Activated T-helper 1 cell treated with Interleukin-2 at 50 U/mL for 16 hours (primary cell): ENCODE results near the gene MMP21.

Experiments
- DNase-seq: peaks from one replicate; pipeline ENCODE4 v3.0.0-alpha.2; 2020; ENCODE audit warnings: low read depth

Gene MMP21

DNA sequence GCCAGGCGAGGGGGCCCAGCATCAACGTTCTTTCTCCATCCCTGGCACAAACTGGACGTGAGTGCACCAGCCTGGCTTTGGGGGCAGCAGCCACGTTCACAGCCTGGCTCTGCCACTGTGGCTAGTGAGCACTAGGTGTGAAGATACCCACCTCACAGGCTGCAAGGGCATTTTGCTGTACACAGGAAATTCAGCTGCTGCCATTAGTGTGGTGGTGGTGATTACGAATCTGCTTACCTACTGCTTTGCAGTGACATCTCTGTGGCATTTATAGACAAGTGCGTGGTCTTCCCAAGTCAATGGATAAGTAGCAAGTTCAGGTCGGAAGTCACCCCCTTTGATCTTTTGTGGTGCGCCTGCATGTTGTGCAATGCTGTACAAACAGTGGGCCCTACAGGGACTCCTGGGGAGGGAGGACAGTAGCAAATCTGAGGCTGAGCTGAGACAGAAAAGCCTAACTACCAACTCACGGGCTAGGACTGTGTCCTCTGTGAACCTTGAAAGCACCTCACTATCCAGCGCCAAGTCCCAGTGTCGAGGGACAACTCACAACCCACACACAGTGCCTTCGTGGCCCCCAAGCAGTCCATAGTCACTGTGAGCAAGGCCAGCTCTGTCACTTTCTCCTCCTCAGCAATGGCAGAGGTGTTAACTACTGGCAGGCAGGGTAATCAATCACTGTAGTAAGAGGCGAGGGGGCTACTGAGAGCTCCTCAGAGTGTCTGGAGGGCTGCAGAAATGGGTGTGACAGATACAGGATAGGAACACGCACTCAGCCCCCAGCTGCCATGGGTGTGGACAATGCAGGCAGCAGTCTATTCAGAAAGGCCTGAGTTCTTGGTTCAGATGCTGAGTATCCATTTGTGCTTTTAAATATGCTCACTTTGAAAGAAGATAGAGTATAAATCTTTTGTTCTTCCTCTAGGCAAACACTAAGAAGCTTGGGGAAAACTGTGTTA lies 17.0 kb upstream of the MMP21 start:
- DNase-seq, result no peak

DNA sequence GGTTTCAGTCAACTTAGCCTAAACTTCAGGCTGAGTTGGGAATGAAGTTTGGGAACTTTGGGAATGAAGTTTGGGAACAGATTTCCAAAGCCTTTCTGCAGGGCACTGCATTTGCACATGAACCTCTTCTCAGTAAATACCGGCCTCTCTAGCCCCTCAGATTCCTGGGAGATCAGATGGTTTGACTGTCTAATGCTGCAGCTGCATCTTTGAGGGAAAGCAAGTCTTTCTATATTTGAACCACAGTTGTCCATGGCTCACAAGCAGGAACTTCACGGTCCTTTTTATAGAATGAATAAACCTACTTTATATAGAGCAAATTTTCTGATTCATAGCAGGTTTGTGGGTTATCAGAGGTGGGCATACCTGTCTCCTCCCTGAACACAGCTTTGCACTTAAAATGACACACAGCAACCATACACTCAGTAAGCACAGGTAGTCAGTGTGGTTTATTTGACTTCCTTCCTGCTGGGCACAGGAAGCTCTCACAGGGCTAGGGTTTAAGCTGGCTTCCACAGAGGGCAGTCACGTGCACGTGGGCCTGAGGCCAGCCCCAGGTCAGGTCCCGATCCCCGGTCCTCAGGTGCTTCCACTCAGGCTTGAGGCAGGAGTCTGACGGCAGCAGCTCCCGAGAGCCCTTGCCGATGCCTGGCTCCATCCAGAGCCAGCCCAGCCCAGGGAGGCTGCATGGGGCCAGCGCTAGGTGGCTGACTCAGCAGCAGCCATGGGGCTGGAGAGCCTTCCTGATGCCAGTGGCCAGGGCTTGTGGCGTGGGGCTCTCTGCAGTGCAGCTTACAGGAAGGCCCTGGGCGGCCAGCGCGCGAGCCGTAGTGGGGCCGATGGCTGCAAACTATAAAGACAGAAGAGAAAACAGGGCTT lies 12.8 kb upstream of the MMP21 start:
- no peak for DNase-seq

DNA sequence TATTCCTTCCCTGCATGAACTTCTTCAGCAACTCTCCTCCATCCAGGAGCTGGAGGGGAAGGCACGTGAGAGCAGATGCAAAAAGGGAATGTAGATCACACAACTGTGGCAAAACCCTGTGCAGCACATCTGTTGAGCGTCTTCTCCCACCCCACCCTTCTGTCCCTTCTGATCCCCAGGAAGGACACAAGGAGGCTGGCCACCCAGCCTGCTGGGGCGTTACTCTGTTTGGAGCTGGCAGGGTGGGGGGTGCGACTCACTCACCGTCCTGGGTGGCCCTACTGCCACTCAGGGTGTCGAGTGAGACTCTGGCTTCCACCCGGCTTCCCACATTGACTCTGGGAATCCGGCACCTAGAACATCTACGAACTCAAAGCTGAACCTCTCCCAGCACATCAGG lies 10.2 kb upstream of the MMP21 start:
- no peak for DNase-seq

DNA sequence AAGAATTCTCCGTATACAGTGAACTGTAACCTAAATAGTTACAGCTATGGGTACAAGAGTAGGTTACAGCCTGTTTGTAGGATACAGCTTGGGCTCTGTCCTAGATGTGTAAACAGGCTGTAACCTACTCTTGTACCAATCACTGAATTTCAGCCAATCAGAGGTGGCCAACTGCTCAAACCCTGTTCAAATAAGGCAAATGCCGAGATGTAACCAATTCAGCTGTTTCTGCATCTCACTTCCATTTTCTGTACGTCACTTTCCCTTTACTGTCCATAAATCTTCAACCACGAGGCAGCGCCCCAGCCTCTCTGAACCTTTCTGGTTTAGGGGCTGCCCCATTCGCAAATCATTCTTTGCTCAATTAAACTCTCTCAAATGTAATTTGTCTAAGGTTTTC lies 8.3 kb upstream of the MMP21 start:
- DNase-seq, result no peak

DNA sequence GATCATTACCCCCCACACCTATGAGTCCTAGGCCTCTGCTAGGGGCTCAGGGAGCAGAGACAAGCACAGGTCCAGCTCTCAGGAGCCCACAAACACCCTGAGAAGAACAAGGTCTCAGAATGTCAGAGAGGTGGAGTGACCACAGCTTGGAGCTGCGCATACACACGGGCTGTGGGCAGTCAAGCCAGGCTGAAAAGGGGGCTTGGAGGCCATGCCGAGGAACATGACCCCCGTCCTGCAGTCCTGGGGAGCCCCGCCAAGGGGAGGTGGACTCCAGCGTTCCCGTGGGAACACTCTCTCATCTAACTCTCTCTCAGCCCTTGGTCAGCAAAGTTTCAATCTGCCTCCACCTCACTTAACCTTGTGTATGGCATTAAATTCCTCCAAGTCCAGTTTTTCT lies 7.8 kb upstream of the MMP21 start:
- DNase-seq, result no peak

DNA sequence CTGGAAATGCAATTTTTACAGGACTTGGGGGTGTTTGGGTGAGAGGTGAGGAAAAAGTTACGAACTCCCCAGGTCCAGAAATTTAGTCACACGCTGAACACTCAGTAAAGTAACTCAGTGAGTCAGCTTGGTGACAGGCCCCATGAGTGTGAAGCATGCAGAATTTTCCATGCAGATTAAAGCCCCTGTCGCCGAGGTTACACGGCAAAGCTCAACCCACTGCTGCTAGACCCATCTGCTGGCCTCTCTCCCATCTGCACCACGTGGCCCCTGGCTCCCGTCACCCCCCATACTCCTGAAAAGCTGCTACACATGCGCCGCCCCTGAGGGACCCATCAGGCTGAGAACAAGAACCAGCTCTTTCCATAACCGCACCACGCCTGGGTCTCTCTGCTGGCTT lies 7.0 kb upstream of the MMP21 start:
- no peak for DNase-seq

DNA sequence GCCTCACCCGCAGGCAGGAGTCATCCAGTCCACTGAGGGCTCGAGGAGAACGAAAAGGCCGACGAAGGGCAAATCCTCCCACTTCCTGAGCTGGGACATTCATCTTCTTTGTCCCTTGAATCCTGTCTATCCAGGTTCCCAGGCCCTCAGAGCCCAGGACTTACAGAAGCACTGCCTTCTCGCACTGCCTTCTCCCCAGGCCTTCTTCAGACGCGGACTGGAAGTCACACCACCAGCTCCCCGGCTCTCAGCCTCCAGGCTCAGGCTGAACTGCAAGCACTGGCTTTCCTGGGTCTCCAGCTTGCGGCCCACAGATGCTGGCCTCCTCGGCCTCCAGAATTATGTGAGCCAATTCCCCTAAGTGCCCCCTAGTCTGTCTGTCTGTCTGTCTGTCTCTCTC lies 6.4 kb upstream of the MMP21 start:
- no peak for DNase-seq

DNA sequence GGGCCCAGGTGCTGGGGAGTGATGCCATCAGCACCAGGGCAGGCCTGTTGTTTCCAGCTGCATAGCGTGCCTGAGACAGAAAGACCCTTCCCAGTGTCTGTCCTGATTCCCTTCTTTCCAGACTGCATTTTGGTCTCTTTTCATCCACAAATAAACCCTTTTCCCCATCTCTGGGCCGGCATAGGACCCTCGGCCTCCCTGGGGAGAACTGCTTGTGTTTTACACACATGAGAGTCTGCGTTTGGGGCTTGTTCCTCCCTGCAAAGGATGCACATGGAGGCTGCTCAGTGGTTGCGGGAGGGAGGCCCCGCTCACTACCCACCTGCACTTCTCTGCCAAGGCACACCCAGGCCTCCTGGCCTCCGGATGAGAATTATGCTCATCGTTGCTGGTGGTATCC lies 5.8 kb upstream of the MMP21 start:
- no peak for DNase-seq

DNA sequence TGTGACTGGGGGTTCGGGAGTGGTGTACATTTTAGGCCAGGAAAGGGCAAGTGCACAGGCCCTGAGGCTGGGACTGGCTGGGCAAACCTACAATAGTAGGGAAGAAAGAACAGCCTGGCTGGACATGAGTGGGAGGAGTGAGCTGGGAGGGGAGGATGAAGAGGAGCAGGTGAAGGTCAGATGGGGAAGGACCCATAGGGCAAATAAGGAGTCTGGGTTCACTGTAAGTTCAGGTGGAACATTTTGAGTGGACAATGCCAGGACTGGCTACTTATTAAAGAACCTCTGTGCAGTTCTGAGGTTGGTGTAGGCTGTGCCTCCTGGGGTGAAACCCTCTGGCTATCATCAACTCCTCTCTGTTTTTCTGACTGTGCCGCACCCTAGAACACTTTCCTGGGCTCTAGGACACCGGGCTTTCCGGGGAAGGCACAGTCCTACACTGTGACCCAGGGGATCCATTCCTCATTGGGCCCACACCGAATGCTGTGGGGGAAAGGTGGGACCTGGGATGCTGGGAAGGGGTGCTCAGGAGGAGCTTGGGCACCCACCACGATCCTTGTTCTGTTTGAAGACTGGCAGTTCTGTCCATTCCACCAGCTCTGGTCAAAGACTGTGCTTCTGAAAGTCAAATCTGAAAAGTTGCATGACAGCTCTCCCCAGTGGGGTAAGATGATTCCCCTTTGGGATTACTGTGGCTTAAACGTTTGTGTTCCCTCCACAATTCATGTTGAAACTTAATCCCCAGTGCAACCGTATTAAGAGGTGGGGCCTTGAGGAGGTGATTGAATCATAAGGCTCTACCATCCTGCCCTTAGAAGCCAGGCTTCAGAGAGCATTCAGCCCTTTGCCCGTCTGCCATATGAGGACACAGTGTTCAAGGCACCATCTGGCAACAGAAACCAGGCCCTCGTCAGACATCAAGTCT lies 4.0 kb upstream of the MMP21 start:
- no peak for DNase-seq

DNA sequence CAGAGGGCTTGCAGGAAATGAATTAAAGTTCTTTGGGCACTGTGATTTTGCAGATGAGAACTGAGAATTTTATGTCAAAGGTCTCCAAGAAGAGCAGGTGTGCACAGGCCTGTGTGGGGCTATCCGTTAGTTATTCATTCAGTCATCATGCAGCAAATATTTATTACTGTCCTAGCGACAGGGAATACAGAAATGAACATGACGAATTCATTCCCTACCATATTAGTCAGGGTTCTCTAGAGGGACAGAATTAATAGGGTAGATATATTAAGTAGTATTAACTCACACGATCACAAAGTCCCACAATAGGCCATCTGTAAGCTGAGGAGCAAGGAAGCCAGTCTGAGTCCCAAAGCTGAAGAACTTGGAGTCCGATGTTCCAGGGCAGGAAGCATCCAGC lies 2.9 kb upstream of the MMP21 start:
- no peak for DNase-seq

DNA sequence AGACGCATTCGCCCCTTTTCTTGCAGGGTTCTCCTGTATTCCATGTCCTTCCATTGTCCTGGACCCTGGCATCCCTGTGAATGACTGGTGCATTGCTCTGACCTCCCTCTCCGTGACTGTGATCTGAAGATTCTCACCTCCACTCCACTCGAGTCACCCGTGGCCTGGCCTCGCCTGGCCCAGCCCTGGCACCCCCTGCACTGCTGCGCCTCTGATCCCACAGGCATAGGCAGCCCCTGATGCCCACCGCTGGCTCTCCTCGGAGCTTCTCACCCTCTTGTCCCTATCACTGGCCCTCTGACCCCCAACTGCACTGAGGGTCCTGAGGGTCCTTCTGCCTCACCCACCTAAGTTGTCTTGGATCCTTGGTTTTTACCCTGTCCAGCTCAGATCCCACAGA lies 2.2 kb upstream of the MMP21 start:
- no peak for DNase-seq

DNA sequence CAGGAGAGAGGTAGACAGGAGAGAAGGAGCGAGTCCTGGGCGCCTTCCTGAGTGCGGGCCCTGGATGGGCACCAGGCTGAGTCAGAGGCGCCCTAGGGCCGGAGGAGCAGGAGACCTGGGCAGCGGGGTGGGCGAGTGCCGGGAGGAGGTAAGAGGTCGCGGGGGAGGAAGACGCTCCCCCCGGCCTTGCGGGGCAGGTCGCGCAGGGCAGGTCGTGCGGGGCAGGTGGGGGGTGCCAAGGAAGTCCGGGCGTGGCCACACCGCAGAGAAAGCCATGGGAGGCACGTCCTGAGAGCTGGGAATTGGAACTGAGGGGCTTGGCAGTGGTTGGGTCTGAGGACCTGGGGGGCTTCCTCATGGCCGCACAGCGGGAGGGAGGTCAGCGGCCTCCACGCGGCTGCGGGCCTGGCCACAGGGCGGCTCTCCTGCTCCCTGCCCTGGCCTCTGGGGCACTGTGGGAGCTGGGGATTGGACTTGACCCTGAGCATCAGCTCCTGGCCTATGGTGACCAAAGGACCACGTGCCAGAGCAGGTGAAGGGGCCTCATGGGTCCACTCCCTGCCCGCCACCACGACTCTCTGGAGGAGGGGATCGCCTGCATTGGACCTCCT lies 935 bp downstream of the MMP21 start:
- no peak for DNase-seq

DNA sequence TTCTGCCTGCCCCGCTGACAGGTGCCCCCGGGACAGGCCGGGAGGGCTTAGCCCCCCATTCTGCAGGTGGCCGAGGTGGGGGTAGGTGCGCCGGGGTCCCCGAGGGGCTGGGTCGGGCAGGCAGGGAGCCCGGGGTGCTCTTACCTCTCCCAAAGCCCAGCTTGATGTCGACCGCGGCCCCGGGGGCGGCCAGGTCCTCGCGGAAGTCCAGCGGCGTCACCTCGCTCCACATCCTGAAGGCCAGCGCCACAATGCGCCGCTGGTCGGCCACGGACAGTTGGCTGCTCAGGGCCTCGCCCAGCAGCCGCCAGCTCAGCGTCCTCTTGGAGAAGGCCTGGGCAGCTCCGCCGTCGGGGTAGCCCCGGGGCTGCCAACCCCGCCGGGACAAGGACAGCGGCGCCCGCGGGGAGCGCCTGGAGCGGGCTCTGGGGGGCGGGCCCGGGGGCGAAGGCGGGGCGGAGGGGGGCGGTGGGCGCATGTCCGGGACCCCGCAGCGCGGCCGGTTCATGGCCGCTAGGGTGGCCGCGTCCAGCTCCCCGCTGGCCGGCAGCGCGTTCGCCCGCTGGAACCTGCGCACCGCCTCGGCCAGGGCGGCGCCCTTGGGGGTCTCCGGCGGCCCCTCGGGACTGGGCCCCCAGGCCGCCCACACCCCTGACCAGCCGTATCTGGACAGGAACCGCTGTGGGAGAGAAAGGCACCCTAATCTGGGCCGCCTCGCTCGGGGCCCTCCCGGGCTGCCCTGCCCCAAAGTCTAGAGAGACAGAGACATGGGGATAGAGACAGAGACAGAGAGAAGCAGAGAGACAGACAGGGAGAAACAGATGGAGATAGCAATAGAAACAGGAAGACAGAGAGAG lies 1.7 kb downstream of the MMP21 start:
- no peak for DNase-seq

DNA sequence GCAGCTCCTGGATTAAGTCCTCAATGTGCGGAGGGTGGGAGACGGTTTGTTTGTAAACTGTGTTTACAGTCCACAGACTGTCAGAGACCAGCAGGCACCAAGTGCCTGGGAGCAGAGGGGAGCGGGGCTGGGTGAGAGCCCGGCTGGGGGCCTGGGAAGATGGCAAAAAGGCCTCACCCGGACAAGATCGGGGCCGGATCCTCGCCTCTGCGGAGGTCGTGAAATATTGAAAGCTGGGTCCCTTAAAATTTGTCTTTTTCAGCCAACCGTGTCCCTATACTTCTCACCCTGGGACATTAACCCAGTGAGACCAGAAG lies 2.8 kb downstream of the MMP21 start:
- no peak for DNase-seq

DNA sequence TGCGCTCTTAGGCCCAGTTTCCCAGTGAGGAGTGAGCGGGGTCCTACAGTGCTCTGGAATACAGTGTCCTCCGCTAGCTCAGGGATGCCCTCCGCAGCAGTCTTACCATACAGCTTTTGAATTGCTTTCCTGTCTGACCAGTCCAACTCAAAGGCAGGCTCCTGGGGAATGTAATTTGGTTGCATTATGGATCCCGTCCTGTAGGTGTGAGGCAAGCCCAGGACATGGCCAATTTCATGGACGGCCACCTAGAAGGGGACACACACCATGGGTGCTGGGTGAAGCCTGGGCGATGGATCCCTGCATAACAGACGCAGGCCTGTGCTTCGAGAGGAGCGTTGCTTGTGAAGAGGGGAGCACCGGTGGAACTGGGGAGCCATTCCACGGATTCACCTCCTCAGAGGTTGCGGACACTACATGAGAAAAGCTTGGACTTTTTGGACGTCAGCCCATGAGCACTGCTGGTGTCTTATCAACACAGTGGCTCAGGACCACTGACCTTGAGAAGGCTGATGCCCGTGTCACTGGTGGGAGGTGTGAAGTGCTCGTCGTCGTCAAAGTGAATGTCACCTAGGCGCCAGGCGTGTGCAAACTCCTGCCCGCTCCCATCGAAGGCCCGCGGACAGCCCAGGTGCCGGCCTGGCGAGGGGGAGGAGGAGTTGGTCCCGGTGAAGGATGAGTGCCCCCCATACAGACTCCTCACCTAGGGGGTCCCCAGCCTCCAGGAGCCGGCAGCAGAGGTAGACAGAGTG lies 3.3 kb downstream of the MMP21 start:
- no peak for DNase-seq

DNA sequence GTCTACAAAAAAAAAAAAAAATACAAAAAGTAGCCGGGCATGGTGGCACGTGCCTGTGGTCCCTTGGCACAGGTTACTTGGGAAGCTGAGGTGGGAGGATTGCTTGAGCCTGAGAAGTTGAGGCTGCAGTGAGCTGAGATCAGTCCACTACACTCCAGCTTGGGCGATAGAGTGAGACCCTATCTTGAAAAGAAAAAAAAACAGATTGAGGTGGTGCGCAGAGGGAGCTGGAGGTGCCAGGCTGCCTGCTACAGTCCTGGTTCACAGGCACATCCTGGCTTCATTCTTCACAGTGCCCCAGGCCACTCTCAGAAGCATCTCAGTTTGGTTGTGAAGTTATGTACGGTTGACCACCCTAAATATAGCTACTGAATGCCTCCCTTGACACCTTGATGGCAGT lies 4.8 kb downstream of the MMP21 start:
- no peak for DNase-seq

DNA sequence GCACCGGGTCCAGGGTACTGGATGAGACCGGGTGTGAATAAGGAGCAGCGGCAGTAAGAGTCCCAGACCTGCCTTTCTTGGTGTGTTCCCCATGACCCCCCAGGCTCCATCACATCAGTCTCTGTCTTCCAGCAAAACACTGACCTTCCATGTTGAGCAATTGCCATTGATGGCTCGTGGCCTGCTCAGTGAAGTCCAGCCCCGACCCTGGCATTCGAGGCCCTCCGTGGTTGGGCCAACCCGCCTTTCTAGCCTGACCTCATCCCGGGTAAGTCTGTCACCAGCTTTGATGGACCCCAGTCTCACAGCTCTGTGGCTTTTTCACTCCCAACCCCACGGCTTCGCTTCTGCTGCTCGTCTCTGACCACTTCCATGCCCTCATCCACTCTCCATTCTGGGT lies 6.4 kb downstream of the MMP21 start:
- no peak for DNase-seq

DNA sequence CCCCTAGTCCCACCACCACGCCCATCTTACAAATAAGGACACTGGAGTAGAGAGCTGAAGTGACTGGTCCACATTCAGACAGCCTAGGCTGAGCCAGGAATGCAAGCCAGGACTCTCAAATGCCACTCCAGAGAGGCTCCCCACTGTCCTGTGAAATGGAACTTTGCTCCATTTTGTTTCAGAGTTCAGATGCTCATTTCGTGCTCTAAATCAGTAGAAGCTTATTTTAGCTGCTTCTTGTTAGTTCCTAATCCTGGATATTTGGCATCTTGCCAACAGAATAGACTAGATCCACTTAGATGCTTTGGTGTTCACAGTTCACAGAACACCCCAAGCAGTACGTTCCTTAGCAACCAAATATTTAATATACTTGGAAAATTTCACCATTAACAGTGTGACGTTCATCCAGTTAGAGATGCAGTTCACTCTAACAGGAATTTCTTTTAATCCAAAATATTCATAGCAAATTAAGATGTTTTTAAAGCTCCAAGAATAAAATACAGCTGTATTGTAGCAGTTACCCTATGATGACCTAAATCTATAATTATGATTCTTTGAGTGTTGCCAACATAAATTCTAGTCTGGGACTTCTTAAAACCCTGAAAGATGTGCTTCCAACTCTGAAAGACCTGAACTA lies 7.3 kb downstream of the MMP21 start:
- DNase-seq, result no peak

DNA sequence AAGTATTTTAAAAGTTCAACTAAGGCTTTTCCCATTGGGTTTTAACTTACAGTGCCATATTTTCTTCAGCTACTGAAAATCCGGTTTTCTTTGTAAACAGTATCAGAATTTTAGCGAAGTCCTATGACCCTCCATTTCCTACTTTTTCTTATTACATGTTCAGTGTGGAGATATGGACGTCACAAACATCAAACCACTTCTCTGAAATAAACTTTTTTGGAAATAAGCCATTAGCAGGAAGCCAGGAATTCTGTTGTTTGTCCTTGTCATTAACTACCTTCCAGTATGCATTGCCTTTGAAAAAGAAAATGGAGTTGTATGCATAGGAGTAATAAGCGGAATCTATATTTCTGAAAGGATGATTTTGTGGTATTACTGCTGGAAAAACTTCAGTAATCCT lies 9.1 kb downstream of the MMP21 start:
- no peak for DNase-seq

DNA sequence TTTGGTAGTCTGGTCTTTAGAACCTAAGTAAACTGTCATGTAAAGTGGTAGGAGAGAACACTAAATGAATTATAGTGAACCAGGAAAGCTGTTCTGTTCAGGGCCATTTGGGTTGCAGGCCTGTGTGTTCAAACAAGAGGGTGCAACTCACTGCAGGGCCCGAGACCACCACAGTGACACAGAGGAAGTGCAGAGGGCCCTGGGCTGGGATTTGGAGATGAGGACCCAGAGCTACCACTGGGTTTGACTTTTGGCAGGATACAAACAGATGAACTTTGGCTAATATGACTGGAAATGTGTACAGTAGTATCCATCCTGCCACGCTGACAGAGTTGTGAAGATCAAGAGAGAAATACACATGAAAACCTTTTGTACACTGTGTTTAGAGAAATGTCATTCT lies 9.8 kb downstream of the MMP21 start:
- no peak for DNase-seq
